ENCODE data around the gene HSPG2.
"Not testable (repeated sequence)": the region's sequence is repeated elsewhere in the genome, so short reads cannot be mapped to it uniquely, and the experiment has no call there.

The HSPG2 gene

DNA sequence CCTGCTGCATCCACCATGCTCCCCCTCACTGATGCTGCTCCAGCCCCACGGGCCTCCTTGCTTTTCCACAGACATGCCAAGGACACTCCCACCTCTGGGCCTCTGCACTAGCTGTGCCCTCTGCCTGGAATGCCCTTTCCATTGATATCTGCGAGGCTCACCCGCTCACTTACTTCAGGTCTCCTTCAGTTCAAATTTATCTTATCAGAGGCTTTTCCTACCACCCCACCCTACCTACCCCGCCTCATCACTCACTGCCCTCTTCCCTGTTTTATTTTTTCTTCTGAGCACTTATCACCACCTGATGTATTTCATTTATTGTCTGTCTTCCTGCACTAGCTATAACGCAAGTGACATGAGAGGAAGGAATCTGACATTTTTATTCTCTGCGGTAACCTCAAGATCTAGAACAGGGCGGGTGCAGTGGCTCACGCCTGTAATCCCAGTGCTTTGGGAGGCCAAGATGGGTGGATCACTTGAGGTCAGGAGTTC is 7.0 kb downstream of the HSPG2 start:
- H3K9me3 Mint-ChIP-seq (ENCODE audit: low read depth) = no peaks in the 10 kb centered on the region
- H3K27ac Mint-ChIP-seq = no peak overlapping the region
- H3K36me3 Mint-ChIP-seq = no peaks in the 10 kb centered on the region
- H3K27me3 Mint-ChIP-seq = no peaks in the 10 kb centered on the region
- peaks cover 9% of the 10 kb centered on the region for H3K4me1 Mint-ChIP-seq (ENCODE audit: low read depth)
- no peak overlapping the region for H3K4me3 Mint-ChIP-seq

DNA sequence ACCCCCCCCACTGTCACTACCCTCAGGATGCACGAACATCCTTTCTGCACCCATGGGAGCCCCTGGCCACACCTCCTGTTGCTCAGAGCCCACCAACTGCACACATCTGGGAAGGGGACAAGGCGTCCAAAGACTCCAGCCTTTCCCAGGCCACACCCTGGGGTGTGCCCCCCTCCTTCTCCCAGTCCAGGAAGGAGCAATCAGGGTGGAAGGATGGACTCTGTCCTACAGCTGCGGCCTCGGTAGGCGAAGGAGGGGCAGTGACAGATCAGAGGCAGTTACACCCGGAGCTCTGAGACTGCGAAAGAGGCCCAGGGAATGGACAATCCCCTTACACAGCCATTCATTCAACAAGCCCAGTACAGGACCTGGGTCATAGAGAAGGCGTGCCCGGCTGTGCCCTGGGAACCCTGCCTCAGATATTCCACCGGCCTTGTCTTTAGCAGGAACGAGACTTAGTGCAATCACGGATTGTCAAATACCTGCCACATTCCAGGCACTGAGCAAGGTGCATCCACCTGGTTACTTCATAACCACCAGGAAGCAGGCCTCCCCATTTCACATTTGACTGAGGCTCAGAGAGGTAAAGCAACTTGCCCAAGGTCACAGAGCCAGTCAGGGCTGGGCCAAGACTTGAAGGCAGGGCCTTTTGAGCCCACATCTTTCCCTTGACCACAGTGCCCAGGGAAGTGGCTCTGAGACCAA is 9.4 kb downstream of the HSPG2 start:
- no peak overlapping the region for H3K27ac Mint-ChIP-seq
- no peak overlapping the region for H3K4me3 Mint-ChIP-seq
- H3K27me3 Mint-ChIP-seq = no peaks in the 10 kb centered on the region
- no peaks in the 10 kb centered on the region for H3K9me3 Mint-ChIP-seq (ENCODE audit: low read depth)
- H3K4me1 Mint-ChIP-seq (ENCODE audit: low read depth) = peaks cover 3% of the 10 kb centered on the region
- H3K36me3 Mint-ChIP-seq = no peaks in the 10 kb centered on the region

DNA sequence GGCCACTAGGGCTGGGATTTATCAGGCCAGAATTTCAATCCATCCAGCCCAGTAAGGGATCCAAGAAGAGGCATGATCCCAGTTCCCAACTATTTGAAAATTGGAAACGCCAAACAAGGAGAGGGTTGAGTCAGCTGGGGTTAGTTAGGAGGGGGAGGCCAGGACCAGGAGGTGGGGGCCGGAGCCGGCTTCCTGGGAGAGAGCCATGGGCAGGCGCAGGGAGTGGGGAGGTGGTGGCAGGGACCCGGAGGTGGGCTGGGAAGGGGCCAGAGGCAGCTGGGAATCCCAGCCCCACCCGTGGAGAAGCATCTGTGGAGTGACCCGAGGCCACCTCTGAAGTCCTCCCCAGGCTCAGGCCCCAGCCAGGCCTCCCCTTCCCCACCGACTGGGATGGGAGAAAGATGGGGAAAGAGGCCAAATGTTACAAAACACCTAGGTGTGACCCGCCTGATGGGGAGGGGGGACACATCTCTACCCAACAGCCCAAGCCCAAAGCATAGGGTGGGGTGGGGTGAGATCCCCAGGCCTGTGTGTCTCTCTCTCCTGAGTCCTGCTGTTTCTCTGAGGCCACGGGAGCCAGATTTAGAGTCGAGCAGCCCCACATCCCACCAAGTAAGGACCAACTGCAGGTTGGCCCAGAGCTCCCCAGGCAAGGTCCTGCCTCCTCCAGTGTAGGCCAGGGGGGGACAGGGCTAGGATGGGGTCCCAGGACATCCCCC is 10.1 kb downstream of the HSPG2 start:
- H3K4me3 Mint-ChIP-seq = no peak overlapping the region
- H3K9me3 Mint-ChIP-seq (ENCODE audit: low read depth) = no peaks in the 10 kb centered on the region
- H3K27me3 Mint-ChIP-seq = no peaks in the 10 kb centered on the region
- no peaks in the 10 kb centered on the region for H3K36me3 Mint-ChIP-seq
- no peak overlapping the region for H3K27ac Mint-ChIP-seq
- no peaks in the 10 kb centered on the region for H3K4me1 Mint-ChIP-seq (ENCODE audit: low read depth)

DNA sequence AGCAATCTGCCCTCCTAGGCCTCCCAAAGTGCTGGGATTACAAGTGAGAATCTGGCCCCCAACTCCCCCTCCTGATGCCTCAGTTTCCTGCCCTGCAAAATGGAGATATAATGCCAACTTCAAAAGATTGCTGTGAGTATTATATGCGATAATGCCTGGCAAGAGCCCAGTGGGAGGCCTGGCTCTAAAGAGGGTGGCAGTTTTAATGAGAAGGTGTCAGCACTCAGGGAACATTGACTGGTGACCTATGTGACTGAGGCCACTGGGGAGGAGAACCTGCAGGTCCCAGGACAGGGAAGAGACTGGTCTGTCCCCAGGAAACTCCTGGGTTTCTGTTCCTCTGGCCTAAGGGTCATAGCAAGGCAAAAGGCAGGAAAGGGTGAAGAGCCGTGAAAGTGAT is 11.0 kb downstream of the HSPG2 start:
- H3K27me3 Mint-ChIP-seq = no peaks in the 10 kb centered on the region
- no peaks in the 10 kb centered on the region for H3K36me3 Mint-ChIP-seq
- no peak overlapping the region for H3K27ac Mint-ChIP-seq
- no peak overlapping the region for H3K4me3 Mint-ChIP-seq
- H3K4me1 Mint-ChIP-seq (ENCODE audit: low read depth) = no peaks in the 10 kb centered on the region
- H3K9me3 Mint-ChIP-seq (ENCODE audit: low read depth) = no peaks in the 10 kb centered on the region

DNA sequence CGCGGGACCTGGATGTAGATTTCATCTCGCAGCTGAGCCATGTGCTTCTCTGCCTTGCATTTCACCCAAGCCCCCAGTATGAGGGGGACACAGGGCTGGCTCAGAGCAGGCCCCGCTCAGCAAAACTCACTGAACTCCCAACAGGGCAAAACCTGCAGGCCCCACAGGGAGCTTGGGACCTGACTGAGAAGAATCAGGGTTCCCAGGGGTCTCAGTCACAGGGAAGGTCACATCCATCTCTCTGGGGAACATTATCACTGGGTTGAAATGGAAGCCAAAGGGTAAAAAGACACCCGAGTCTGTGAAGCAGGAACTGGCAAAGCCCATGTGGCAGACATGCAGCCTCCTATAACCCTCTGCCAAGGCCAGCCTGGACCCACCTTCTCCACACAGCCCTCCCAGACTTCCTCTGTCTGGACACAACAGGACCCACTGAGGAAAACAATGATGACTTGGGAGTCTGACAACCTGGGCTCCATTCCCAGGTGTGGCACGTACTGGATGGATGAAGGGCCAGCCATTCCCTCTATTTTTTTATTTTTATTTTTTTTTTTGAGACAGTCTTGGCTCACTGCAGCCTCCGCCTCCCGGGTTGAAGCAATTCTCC is 11.7 kb downstream of the HSPG2 start:
- Mint-ChIP-seq H3K4me1 (ENCODE audit: low read depth) (no peaks in the 10 kb centered on the region), H3K4me3 (no peak overlapping the region), H3K9me3 (ENCODE audit: low read depth) (no peaks in the 10 kb centered on the region)

DNA sequence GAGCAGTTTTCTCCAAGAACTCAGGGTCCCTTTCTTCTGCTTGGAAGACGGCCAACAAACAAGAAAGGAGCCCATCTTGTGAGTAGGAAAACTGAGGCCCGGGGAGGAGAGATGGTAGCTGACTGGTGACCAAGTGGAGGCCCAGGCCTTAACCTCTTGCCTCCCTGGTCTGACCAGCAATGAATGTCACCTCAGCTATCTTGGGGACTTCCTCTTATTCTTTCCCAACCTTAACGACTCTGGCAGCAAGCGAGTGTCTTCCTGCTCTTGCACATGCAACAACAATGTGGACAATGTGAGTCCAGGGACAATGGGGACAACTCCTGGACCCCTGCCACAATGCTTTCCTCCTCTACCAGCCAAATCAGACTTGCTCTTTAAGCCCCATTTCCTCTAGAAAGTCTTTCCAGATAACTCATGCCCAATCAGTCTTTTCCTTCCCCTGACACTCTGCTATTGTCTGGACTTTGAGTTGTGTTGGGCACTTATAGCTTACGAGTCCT is 12.6 kb downstream of the HSPG2 start:
- no peaks in the 10 kb centered on the region for H3K27me3 Mint-ChIP-seq
- no peak overlapping the region for H3K27ac Mint-ChIP-seq
- no peaks in the 10 kb centered on the region for H3K9me3 Mint-ChIP-seq (ENCODE audit: low read depth)
- no peaks in the 10 kb centered on the region for H3K4me1 Mint-ChIP-seq (ENCODE audit: low read depth)
- H3K4me3 Mint-ChIP-seq = no peak overlapping the region
- no peaks in the 10 kb centered on the region for H3K36me3 Mint-ChIP-seq

More for the DNA sequence above, 11.7 kb downstream of the HSPG2 start:
- Mint-ChIP-seq H3K27ac (no peak overlapping the region), H3K36me3 (no peaks in the 10 kb centered on the region), H3K27me3 (no peaks in the 10 kb centered on the region)

DNA sequence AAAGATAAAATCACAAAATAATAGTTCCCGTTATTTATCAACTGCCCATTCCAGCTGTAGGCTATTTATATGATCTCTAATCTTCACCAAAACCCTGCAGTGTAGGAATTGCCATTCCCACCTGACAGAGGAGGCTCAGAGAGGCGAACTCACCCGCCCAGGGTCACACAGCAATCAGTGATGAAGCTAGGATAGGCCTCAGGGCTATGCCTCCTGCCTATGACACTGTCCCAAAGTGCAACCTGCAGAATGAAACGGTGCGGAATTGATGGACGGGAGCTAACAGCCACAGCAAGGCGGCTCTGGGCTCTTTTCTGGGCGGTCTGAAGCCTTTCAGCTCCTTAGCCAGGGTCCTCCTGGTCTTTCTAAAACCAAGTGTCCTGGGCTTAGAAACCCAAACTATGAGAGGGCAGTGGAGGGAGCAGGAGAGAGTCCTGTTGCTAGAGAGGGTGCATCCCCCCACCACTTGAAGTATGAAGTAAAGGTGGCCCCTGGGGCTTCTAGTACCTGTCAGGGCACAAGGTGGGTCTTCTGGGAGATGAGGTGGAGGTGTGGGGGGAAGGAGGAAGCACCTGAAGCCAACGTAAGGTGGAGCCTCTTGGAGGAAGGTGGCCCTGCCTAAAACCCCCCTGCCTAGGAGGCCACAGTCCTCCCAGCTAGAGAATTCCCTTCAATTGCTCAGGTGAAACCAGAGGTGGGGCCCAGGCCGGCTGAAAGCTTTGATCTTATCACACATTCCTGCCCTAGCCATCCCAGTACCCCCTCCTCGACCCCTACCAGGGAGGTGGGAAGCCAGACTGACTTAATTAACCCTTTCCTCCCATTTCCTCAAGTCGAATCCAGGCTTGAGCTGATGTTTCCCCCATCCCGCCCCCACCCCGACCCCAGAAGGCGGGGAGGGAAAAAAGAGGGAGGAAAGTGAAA is 14.8 kb downstream of the HSPG2 start:
- H3K4me3 Mint-ChIP-seq = no peak overlapping the region
- H3K4me1 Mint-ChIP-seq (ENCODE audit: low read depth) = no peaks in the 10 kb centered on the region
- H3K27me3 Mint-ChIP-seq = no peaks in the 10 kb centered on the region
- no peaks in the 10 kb centered on the region for H3K9me3 Mint-ChIP-seq (ENCODE audit: low read depth)
- H3K27ac Mint-ChIP-seq = no peak overlapping the region
- no peaks in the 10 kb centered on the region for H3K36me3 Mint-ChIP-seq

DNA sequence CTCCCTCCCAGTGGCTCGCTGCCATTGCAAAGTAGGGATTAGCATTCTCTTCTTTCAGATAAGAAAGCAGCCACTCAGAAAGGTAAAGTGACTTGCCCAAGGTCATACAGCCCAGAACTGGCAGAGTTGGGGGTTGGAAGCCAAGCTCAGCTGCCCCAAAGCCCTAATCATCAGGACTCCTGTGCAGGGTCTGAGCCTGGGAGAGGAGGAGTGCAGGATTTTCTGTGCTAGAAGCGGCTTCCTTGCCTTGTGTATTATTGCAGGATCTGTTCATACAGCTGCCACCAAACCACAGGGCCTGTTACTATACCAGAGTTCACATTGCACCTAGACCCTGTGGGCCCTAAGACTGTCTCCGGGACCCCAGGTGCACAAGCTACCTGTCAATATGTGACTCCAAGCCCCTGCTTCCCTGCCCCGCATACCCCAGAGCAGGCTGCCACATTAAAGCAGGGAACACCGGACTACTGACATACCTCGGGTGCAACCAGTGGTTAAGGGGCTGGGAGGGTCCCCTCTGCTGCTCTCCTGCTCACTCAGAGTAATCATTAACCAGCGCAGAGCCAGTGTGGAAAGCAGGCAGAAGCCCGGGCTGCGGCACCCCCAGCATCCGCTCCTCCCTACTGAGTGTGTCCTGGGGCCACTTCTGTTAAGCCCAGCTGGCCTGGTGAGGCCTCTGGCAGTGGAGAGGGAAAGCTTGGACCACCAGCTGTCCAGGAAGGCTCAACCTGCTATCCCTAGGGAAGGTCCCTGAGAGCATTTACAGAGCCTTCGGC is 15.8 kb downstream of the HSPG2 start:
- no peak overlapping the region for H3K4me3 Mint-ChIP-seq
- H3K9me3 Mint-ChIP-seq (ENCODE audit: low read depth) = no peaks in the 10 kb centered on the region
- no peaks in the 10 kb centered on the region for H3K27me3 Mint-ChIP-seq
- H3K27ac Mint-ChIP-seq = no peak overlapping the region
- no peaks in the 10 kb centered on the region for H3K36me3 Mint-ChIP-seq
- H3K4me1 Mint-ChIP-seq (ENCODE audit: low read depth) = no peaks in the 10 kb centered on the region

DNA sequence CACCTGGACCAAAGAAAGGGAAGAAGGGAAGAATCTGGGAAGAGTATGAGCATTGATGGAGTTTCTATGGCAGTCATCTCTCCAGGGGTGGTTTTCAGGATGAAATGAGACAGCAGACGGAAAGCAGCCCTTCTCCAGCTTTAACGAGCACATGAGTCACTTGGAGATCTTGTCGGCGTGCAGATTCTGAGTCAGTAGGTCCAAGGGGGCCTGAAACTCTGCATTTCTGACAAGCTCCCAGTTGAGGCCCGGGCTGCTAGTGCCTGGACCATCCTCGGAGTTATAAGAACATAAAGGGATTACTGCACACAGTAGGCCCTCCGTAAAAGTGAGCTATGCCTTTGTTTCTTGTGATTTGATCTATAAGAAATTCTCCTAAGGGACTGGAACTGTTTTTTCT is 17.6 kb downstream of the HSPG2 start:
- Mint-ChIP-seq H3K4me3 (no peak overlapping the region), H3K27me3 (no peaks in the 10 kb centered on the region), H3K4me1 (ENCODE audit: low read depth) (no peaks in the 10 kb centered on the region), H3K27ac (no peak overlapping the region), H3K36me3 (no peaks in the 10 kb centered on the region), H3K9me3 (ENCODE audit: low read depth) (no peaks in the 10 kb centered on the region)

DNA sequence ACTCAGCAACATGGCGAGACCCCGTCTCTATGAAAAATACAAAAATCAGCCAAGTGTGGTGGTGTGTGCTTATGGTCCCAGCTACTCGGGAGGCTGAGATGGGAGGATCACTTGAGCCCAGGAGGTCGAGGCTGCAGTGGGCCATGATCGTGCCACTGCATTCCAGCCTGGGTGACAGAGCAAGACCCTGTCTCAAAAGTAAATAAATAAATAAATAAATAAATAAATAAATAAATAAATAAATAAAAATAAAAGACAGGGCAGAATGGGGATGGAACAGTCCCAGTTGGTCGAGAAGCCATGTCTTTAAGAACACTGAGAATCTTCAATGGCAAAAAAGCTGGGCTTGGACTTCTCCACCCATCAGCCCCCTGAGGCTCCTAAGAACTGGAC is 19.9 kb downstream of the HSPG2 start:
- not testable (repeated sequence) for H3K36me3 Mint-ChIP-seq; H3K4me3 Mint-ChIP-seq; H3K4me1 Mint-ChIP-seq (ENCODE audit: low read depth); H3K27ac Mint-ChIP-seq; H3K27me3 Mint-ChIP-seq; H3K9me3 Mint-ChIP-seq (ENCODE audit: low read depth)

DNA sequence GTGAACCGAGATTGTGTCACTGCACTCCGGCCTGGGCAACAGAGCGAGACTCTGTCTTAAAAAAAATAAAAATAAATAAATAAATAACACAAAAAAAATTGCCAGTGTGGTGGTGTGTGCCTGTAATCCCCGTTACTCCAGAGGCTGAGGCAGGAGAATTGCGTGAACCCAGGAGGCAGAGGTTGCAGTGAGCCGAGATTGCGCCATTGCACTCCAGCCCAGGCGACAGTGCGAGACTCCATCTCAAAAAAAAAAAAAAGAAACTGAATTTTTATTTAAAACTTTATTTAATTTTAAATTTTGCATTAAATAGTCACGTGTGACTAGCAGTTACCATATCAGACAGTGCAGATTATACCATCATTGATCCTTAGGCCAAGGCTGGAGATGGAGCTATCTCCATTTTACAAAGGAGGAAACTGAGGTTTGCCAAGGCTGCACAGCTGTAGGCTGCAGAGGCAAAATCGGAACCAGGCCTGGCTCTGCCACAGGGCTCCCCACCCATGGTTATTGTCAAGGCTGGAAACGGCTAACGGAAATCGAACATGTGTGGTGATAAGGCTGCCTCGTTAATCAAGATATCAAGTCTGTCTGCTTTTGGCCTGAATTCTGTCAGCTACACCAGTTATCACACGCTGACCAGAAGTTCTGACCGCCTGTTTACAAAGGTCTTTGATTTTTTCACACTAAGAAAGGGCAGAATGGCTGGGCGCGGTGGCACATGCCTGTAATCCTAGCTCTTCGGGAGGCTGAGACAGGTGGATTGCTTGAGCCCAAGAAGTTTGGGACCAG is 20.5 kb downstream of the HSPG2 start:
- peaks cover 7% of the 10 kb centered on the region for H3K4me1 Mint-ChIP-seq (ENCODE audit: low read depth)
- H3K27ac Mint-ChIP-seq = no peak overlapping the region

DNA sequence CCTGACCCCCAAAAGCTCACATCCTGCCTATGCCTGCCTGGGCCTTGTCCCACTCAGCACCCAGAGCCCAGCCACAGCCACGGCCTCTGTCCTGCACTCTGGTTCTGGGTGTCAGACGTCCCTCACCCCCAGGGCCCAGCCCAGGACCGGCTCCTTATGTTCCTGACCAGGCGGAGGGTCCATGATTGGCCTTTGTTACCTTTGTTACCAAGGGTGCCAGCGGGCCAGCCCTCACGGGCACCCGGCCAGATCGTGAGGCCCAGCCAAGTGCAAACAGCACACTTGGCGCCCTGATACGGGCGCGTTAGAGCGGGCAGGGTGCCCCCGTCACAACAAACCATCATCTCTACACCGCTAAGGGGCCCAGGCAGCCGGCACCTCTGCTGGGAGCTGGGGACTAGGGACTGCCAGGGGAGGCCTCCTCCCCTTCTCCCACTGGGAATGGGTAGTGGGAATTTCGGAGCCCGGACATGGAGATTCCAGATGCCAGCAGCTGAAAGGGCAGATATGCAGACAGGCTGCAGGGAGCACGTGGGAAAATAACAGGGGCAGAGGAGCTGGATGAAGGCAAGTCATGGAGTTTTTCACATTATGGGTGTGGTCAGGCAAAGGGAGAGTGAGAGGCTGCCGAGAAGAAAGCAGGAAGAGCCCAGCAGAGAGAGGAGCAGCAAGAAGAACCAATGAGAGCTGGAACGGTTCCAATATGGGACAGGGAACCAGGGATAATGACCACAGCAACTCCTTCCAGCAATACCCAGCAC is 22.1 kb downstream of the HSPG2 start:
- Mint-ChIP-seq H3K4me1 (ENCODE audit: low read depth) (peaks cover 13% of the 10 kb centered on the region), H3K9me3 (ENCODE audit: low read depth) (no peaks in the 10 kb centered on the region), H3K4me3 (no peak overlapping the region), H3K27ac (no peak overlapping the region), H3K27me3 (no peaks in the 10 kb centered on the region), H3K36me3 (no peaks in the 10 kb centered on the region)

More for the DNA sequence above, 20.5 kb downstream of the HSPG2 start:
- Mint-ChIP-seq H3K9me3 (ENCODE audit: low read depth) (no peaks in the 10 kb centered on the region), H3K27me3 (no peaks in the 10 kb centered on the region), H3K36me3 (no peaks in the 10 kb centered on the region), H3K4me3 (no peak overlapping the region)

DNA sequence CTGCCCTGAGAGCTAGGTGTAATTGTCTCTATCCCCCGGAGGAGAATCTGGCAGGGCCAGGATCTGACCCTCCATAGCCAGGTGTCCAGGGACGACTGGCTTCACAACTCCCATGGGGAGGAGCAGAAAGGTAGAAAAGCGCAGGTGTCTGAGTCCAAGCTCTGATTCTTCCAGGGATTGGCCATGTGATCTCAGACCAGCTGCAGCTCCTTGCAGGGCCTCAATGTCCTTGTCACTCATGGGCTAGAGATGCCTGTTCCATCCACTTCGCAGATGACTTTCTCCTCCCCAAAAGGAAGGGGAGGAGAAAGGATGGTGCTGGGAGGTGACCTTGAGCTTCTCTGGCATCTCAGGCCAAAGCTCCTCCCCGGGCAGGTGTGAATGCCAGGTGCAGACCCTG is 22.7 kb downstream of the HSPG2 start:
- Mint-ChIP-seq H3K27me3 (no peaks in the 10 kb centered on the region), H3K36me3 (no peaks in the 10 kb centered on the region), H3K27ac (no peak overlapping the region), H3K4me1 (ENCODE audit: low read depth) (peaks cover 19% of the 10 kb centered on the region), H3K4me3 (no peak overlapping the region), H3K9me3 (ENCODE audit: low read depth) (no peaks in the 10 kb centered on the region)

Measured in activated naive CD8-positive, alpha-beta T cell (primary cell).